OCI-LY1 (cell line): ENCODE measurements around the gene SYNDIG1.

ENCODE experiments used
- H2AFZ ChIP-seq: fragments of 200-600 bp; sonication (generic), shearing (Covaris generic); 2 replicates; pipeline ENCODE4 v1.6.0; 2014; ENCODE audit warnings: antibody characterized with exemption, mild to moderate bottlenecking, low read length
- H3F3A ChIP-seq: fragments of 200-600 bp; sonication (generic), shearing (Covaris generic); 2 replicates; pipeline ENCODE4 v1.6.0; 2014; ENCODE audit warnings: mild to moderate bottlenecking, antibody characterized with exemption, low read length, moderate library complexity; ENCODE audit not compliant: insufficient read depth
- H3K27ac ChIP-seq: fragments of 200-600 bp; sonication (generic); 2 replicates; pipeline ENCODE4 v1.5.1; 2014; ENCODE audit warnings: low read length, mixed run types, mild to moderate bottlenecking, low read depth; ENCODE audit not compliant: poor library complexity, severe bottlenecking
- H3K27me3 ChIP-seq: fragments of 200-600 bp; sonication (generic); 2 replicates; pipeline ENCODE4 v1.6.0; 2014; ENCODE audit warnings: antibody characterized with exemption, mild to moderate bottlenecking, low read length, moderate library complexity; ENCODE audit not compliant: insufficient read depth
- H3K36me3 ChIP-seq: fragments of 200-600 bp; sonication (generic); 2 replicates; pipeline ENCODE4 v1.6.1; 2014; ENCODE audit warnings: mild to moderate bottlenecking, antibody characterized with exemption, low read length, moderate library complexity, mixed read lengths; ENCODE audit not compliant: insufficient read depth
- H3K4me1 ChIP-seq: fragments of 200-600 bp; sonication (generic); 2 replicates; pipeline ENCODE4 v1.5.1; 2014; ENCODE audit warnings: mild to moderate bottlenecking, low read length, moderate library complexity; ENCODE audit not compliant: insufficient read depth, severe bottlenecking
- H3K4me2 ChIP-seq: fragments of 200-600 bp; sonication (generic), shearing (Covaris generic); 2 replicates; pipeline ENCODE4 v1.6.1; 2014; ENCODE audit warnings: low read length
- H3K4me3 ChIP-seq: fragments of 200-600 bp; sonication (generic); 2 replicates; pipeline ENCODE4 v1.5.1; 2014; ENCODE audit warnings: low read length, low read depth, mild to moderate bottlenecking, mixed read lengths; ENCODE audit not compliant: poor library complexity, severe bottlenecking
- H3K79me2 ChIP-seq: fragments of 200-600 bp; shearing (Covaris generic); 2 replicates; pipeline ENCODE4 v1.6.1; 2016; ENCODE audit warnings: mixed run types, low read length, mixed read lengths; ENCODE audit not compliant: insufficient read depth
- H3K9ac ChIP-seq: fragments of 200-600 bp; sonication (generic), shearing (Covaris generic); 2 replicates; pipeline ENCODE4 v1.6.1; 2014; ENCODE audit warnings: mild to moderate bottlenecking, low read length, mixed read lengths
- H3K9me2 ChIP-seq: fragments of 200-600 bp; sonication (generic), shearing (Covaris generic); 2 replicates; pipeline ENCODE4 v1.6.1; 2014; ENCODE audit warnings: low read depth, mild to moderate bottlenecking, low read length, mixed read lengths
- H3K9me3 ChIP-seq: fragments of 200-600 bp; shearing (Covaris generic); 2 replicates; pipeline ENCODE4 v1.6.1; 2014; ENCODE audit warnings: low read length, mixed read lengths
- H4K20me1 ChIP-seq: fragments of 200-600 bp; sonication (generic), shearing (Covaris generic); 2 replicates; pipeline ENCODE4 v1.6.0; 2016; ENCODE audit warnings: mild to moderate bottlenecking, low read length; ENCODE audit not compliant: insufficient read depth
- CTCF ChIP-seq: fragments of 200-600 bp; sonication (generic), shearing (Covaris generic); IDR thresholded peaks from 2 replicates; pipeline ENCODE4 v1.5.1; 2017; ENCODE audit warnings: mild to moderate bottlenecking, antibody characterized with exemption, low read length, moderate library complexity, mixed read lengths
- EZH2 ChIP-seq: fragments of 200-600 bp; sonication (generic), shearing (Covaris generic); IDR thresholded peaks from 2 replicates; pipeline ENCODE4 v1.8.0; 2017; ENCODE audit warnings: borderline replicate concordance, mixed run types, mild to moderate bottlenecking, antibody characterized with exemption, low read length, moderate library complexity, mixed read lengths

Gene SYNDIG1

GRCh38 chr20:24617757-24618450 lies 148.5 kb downstream of the SYNDIG1 start:
- Histone ChIP-seq H3K9ac (no peak overlapping the region), H3K4me1 (no peaks in the 10 kb centered on the region)

GRCh38 chr20:24618739-24619138 lies 149.3 kb downstream of the SYNDIG1 start:
- H3K9me2 ChIP-seq = no peaks in the 10 kb centered on the region
- H3K4me2 ChIP-seq = no peak overlapping the region
- H4K20me1 ChIP-seq = no peaks in the 10 kb centered on the region
- H3K79me2 ChIP-seq = no peaks in the 10 kb centered on the region
- no peaks in the 10 kb centered on the region for H3K4me1 ChIP-seq
- no peak overlapping the region for H3K4me3 ChIP-seq
- no peak overlapping the region for H3K9ac ChIP-seq
- H3K36me3 ChIP-seq = no peaks in the 10 kb centered on the region
- no peaks in the 10 kb centered on the region for H3K27me3 ChIP-seq
- no peak overlapping the region for H2AFZ ChIP-seq
- TF ChIP-seq EZH2 (no peak), CTCF (no peak)
- no peak overlapping the region for H3K27ac ChIP-seq
- no peaks in the 10 kb centered on the region for H3K9me3 ChIP-seq
- no peaks in the 10 kb centered on the region for H3F3A ChIP-seq

More at GRCh38 chr20:24617757-24618450, 148.5 kb downstream of the SYNDIG1 start:
- no peaks in the 10 kb centered on the region for H3K79me2 ChIP-seq
- no peaks in the 10 kb centered on the region for H3K9me3 ChIP-seq
- H4K20me1 ChIP-seq = no peaks in the 10 kb centered on the region
- no peaks in the 10 kb centered on the region for H3F3A ChIP-seq
- H2AFZ ChIP-seq = no peak overlapping the region
- no peak for TF ChIP-seq EZH2
- TF ChIP-seq CTCF = no peak
- H3K27ac ChIP-seq = no peak overlapping the region
- H3K4me3 ChIP-seq = no peak overlapping the region
- H3K9me2 ChIP-seq = no peaks in the 10 kb centered on the region
- H3K4me2 ChIP-seq = no peak overlapping the region
- no peaks in the 10 kb centered on the region for H3K27me3 ChIP-seq
- no peaks in the 10 kb centered on the region for H3K36me3 ChIP-seq

GRCh38 chr20:24619212-24619611 lies 149.8 kb downstream of the SYNDIG1 start:
- Histone ChIP-seq H3K4me3 (no peak overlapping the region), H3K4me1 (no peaks in the 10 kb centered on the region), H3K9me3 (no peaks in the 10 kb centered on the region), H3F3A (no peaks in the 10 kb centered on the region), H3K27me3 (no peaks in the 10 kb centered on the region), H3K36me3 (no peaks in the 10 kb centered on the region), H3K9me2 (no peaks in the 10 kb centered on the region), H2AFZ (no peak overlapping the region), H3K27ac (no peak overlapping the region), H3K79me2 (no peaks in the 10 kb centered on the region), H4K20me1 (no peaks in the 10 kb centered on the region), H3K9ac (no peak overlapping the region), H3K4me2 (no peak overlapping the region)
- TF ChIP-seq CTCF (no peak), EZH2 (no peak)
